CD4-positive, alpha-beta T cell (primary cell): ENCODE data around the gene BRD3. TPM values are rescaled to one million over a fixed set of nuclear protein-coding genes. Genes with fewer than 3 reads are reported as not detected.

Source experiments
- ATAC-seq: fragments of 200-7000 bp; cut with Tn5 transposase; one replicate; pipeline ENCODE4 v1.10.0; 2022; ENCODE audit warnings: mild to moderate bottlenecking; ENCODE audit not compliant: poor library complexity
- CTCF ChIA-PET: fragments of 350-600 bp; sonication (Branson Sonifier 250); formaldehyde crosslinking; loops from one replicate; lab custom pipeline; 2021; ENCODE audit warnings: antibody characterized with exemption, inconsistent platforms; lab: Charles Lee
- POLR2A ChIA-PET: fragments of 350-600 bp; sonication (Branson Sonifier 250); formaldehyde crosslinking; loops from one replicate; lab custom pipeline; 2021; ENCODE audit warnings: antibody characterized with exemption, inconsistent platforms; lab: Charles Lee
- DNase-seq, 14 experiments: peaks; one replicate each; pipeline ENCODE4 v3.0.0-alpha.2; 2013 to 2020; ENCODE audit warnings: mixed read lengths in 2 of 14
- H3K27ac ChIP-seq, 2 donors: one replicate each; pipeline versions ENCODE4 v1.5.1 to v1.7.0; 2013; ENCODE audit warnings: low read length in 2 of 2, low read depth in 1 of 2, mild to moderate bottlenecking in 1 of 2
- H3K27me3 ChIP-seq, 2 experiments: 1 replicate in 1 of 2; 2 replicates in 1 of 2; pipeline versions ENCODE4 v1.6.1 to v1.7.0; 2013; ENCODE audit warnings: low read length in 2 of 2, control low read depth in 1 of 2, mild to moderate bottlenecking in 1 of 2, moderate library complexity in 1 of 2; ENCODE audit not compliant: insufficient read depth in 2 of 2, control insufficient read depth in 1 of 2
- H3K36me3 ChIP-seq: one replicate; pipeline ENCODE4 v1.6.1; 2013; ENCODE audit warnings: low read length, control low read depth; ENCODE audit not compliant: insufficient read depth
- H3K4me1 ChIP-seq: one replicate; pipeline ENCODE4 v1.6.1; 2013; ENCODE audit warnings: low read length, control low read depth; ENCODE audit not compliant: insufficient read depth
- H3K4me3 ChIP-seq: one replicate; pipeline ENCODE4 v1.5.1; 2013; ENCODE audit warnings: mild to moderate bottlenecking, low read length, moderate library complexity
- H3K9me3 ChIP-seq, 2 experiments: 1 replicate in 1 of 2; 2 replicates in 1 of 2; pipeline versions ENCODE4 v1.6.1 to v1.7.0; 2013; ENCODE audit warnings: low read length in 2 of 2, mild to moderate bottlenecking in 2 of 2, control low read depth in 1 of 2, moderate library complexity in 1 of 2; ENCODE audit not compliant: control insufficient read depth in 1 of 2, insufficient read depth in 1 of 2
- H3K27ac Mint-ChIP-seq: one replicate; pipeline ENCODE4 v1.8.0; 2020; ENCODE audit warnings: mixed read lengths
- H3K27me3 Mint-ChIP-seq: one replicate; pipeline ENCODE4 v1.8.0; 2021; ENCODE audit warnings: mixed read lengths
- H3K36me3 Mint-ChIP-seq: one replicate; pipeline ENCODE4 v1.8.0; 2021; ENCODE audit warnings: low read depth, mixed read lengths
- H3K4me1 Mint-ChIP-seq: one replicate; pipeline ENCODE4 v1.8.0; 2021; ENCODE audit warnings: low read depth, mixed read lengths
- H3K4me3 Mint-ChIP-seq: one replicate; pipeline ENCODE4 v1.8.0; 2020; ENCODE audit warnings: mild to moderate bottlenecking, mixed read lengths
- H3K9me3 Mint-ChIP-seq: one replicate; pipeline ENCODE4 v1.8.0; 2020; ENCODE audit warnings: mixed read lengths
- intact Hi-C, 2 experiments: fragments of 100-400 bp; cut with DNase I in 1 of 2; cut with micrococcal nuclease in 1 of 2; formaldehyde crosslinking; loops; one replicate each; pipeline versions ENCODE4 v1.15.1 to v1.9.0; 2023 to 2025; cut with DNase I, micrococcal nuclease
- total RNA-seq, 174 experiments: library from RNA in 2 of 174; stranded (reverse) in 2 of 174; gene quantifications; one replicate each; pipeline ENCODE4 v1.2.3 and lab custom pipeline; 2021 to 2026
- TF ChIP-seq, protein P1 (sequence below): fragments of 200-600 bp; IDR thresholded peaks from one replicate; pipeline ENCODE4 v1.8.0; 2022; ENCODE audit warnings: antibody characterized with exemption, mild to moderate bottlenecking

Gene BRD3
- total RNA-seq, 2 experiments from 2014 or later: 26.7 to 29.0 TPM

DNA sequence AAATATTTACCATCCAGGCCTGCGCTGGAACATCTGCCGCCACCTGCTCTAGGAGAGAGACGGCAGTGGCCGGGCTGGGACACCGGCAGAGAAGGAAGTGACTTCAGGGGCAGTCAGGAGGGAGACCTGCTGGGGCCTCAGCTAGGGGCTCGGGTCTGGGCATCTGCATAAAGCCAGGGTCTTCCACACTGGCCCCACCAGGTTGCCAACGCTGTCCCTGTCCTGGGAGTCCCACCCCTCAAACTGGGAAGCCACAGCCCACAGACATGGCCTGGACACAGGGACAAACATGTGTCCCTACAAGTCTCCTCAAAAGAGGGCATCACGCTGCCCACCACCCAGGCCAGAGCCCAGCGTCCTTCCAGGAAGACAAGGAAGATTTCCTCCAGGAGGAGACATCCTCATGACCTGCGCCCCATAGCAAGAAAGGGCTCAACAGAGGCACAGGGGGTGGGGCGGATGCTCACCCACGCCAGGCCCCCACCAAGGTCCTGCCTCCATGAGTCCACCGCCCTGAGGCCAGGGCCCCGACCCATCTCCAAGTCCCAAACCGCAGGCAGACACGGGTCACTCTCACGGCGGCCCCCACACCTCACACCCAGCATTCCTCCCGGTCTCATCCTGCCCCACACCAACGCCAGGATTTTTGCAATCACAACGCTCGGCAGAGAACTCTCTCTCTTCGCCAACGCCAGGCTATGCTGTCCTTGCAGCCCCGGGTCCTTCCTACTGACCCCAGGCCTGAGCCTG lies 84.7 kb downstream of the BRD3 start:
- H3K27me3 Mint-ChIP-seq: peaks cover 3% of the 10 kb centered on the region
- no peak overlapping the region for H3K27ac Mint-ChIP-seq
- CTCF ChIA-PET: no interaction called here
- H3K9me3 ChIP-seq: no peaks in the 10 kb centered on the region
- no peaks in the 10 kb centered on the region for H3K4me1 Mint-ChIP-seq
- no peak overlapping the region for H3K4me3 ChIP-seq
- TF ChIP-seq, protein P1, sequence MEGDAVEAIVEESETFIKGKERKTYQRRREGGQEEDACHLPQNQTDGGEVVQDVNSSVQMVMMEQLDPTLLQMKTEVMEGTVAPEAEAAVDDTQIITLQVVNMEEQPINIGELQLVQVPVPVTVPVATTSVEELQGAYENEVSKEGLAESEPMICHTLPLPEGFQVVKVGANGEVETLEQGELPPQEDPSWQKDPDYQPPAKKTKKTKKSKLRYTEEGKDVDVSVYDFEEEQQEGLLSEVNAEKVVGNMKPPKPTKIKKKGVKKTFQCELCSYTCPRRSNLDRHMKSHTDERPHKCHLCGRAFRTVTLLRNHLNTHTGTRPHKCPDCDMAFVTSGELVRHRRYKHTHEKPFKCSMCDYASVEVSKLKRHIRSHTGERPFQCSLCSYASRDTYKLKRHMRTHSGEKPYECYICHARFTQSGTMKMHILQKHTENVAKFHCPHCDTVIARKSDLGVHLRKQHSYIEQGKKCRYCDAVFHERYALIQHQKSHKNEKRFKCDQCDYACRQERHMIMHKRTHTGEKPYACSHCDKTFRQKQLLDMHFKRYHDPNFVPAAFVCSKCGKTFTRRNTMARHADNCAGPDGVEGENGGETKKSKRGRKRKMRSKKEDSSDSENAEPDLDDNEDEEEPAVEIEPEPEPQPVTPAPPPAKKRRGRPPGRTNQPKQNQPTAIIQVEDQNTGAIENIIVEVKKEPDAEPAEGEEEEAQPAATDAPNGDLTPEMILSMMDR: no peak
- H3K27ac ChIP-seq: no peak overlapping the region
- no peaks in the 10 kb centered on the region for H3K27me3 ChIP-seq
- no peaks in the 10 kb centered on the region for H3K36me3 Mint-ChIP-seq
- intact Hi-C loops: no loop called here
- H3K9me3 Mint-ChIP-seq: no peaks in the 10 kb centered on the region
- ATAC-seq (no peak), DNase-seq (no peak)
- POLR2A ChIA-PET: no interaction called here
- H3K4me1 ChIP-seq: no peaks in the 10 kb centered on the region
- no peaks in the 10 kb centered on the region for H3K36me3 ChIP-seq
- H3K4me3 Mint-ChIP-seq: no peak overlapping the region

DNA sequence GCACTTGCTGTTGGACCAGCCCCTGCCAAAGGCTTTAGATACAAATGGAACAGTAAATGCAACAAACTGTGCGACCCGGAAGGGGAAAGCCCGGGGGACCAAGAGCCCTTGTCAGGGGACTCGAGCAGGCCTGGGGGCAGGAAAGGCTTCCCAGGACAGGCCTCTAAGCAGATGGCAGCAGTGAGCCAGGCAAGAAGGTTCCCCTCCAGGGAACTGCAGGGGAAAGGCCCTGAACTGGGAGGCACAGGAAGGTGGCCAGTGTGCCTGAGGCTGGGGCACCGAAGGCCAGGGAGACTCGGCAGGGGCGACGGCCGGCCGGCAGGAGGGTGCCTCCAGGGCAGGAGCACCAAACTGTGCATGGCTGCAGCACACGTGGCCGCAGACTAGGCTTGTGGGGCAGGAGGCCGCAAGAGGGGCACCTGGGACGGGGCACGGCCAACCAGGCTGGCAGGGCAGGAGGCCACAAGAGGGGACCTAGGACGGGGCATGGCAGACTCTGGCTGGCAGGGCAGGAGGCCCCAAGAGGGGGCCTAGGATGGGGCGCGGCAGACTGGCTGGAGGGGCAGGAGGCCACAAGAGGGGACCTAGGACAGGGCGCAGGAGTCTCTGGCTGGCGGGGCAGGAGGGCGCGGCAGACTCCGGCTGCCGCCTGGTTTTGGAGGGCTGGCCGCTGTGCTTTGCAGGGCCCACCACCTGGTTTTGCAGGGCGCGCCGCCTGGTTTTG lies 85.7 kb downstream of the BRD3 start:
- H3K4me1 ChIP-seq: no peaks in the 10 kb centered on the region
- DNase-seq (no peak), ATAC-seq (no peak)
- no peaks in the 10 kb centered on the region for H3K9me3 ChIP-seq
- no peaks in the 10 kb centered on the region for H3K9me3 Mint-ChIP-seq
- intact Hi-C loops: no loop called here
- ChIA-PET POLR2A (no interaction called here), CTCF (no interaction called here)
- no peaks in the 10 kb centered on the region for H3K27me3 Mint-ChIP-seq
- no peak overlapping the region for H3K4me3 Mint-ChIP-seq
- no peaks in the 10 kb centered on the region for H3K36me3 ChIP-seq
- TF ChIP-seq, protein P1: no peak
- no peak overlapping the region for H3K27ac Mint-ChIP-seq
- no peaks in the 10 kb centered on the region for H3K4me1 Mint-ChIP-seq
- H3K27ac ChIP-seq: no peak overlapping the region
- H3K36me3 Mint-ChIP-seq: no peaks in the 10 kb centered on the region
- H3K4me3 ChIP-seq: no peak overlapping the region
- no peaks in the 10 kb centered on the region for H3K27me3 ChIP-seq

DNA sequence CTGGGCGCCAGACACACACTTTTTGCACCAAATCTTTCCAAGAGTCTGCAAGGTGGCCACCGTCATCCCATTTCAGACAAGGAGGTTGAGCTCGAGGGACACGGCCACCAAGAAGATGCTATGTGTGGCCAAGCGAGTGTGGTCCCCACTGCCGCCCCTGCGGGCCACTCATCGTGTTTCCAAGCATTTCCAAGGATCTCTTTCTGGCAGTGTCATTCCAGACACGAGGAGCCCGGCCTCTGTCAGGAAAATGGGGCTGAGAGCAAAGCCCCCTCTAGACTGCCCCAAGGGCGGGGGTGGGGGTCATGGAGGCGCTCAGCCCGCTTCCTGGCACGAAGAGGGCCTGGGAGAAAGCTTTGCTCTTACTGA lies 86.3 kb downstream of the BRD3 start:
- no peaks in the 10 kb centered on the region for H3K27me3 ChIP-seq
- no peak overlapping the region for H3K4me3 ChIP-seq
- intact Hi-C loops: no loop called here
- TF ChIP-seq, protein P1: no peak
- Mint-ChIP-seq H3K4me1 (no peaks in the 10 kb centered on the region), H3K27me3 (no peaks in the 10 kb centered on the region), H3K4me3 (no peak overlapping the region), H3K27ac (no peak overlapping the region), H3K36me3 (no peaks in the 10 kb centered on the region), H3K9me3 (no peaks in the 10 kb centered on the region)
- no peak for ATAC-seq
- ChIA-PET CTCF (no interaction called here), POLR2A (no interaction called here)
- H3K4me1 ChIP-seq: no peaks in the 10 kb centered on the region
- DNase-seq: no peak
- H3K9me3 ChIP-seq: no peaks in the 10 kb centered on the region
- no peaks in the 10 kb centered on the region for H3K36me3 ChIP-seq
- no peak overlapping the region for H3K27ac ChIP-seq
